HepG2 (cell line): Measurements from ENCODE around the gene WWP2. TPM values are rescaled to one million over a fixed set of nuclear protein-coding genes. Genes with fewer than 3 reads are reported as not detected.
A peak's percentile ranks its signal among the peaks of the same experiment; 100 is the strongest.

Experiments used
- ATAC-seq: fragments of 200-7000 bp; cut with Tn5 transposase; 3 replicates; pipeline ENCODE4 v1.9.1; 2020; ENCODE audit warnings: mild to moderate bottlenecking, moderate library complexity
- BruUV-seq: library from RNA; stranded (reverse); fragments of 400-500 nt; replicated peaks from 2 replicates; lab custom pipeline; 2021; lab: Mats Ljungman, UMichigan
- CTCF ChIA-PET: fragments of 300-600 bp; formaldehyde crosslinking; extraction: SDS; loops from one replicate; lab custom pipeline; 2021; ENCODE audit warnings: low total read pairs, inconsistent platforms, low intra/inter-chr PET ratio; lab: Yijun Ruan, JAX
- POLR2A ChIA-PET: fragments of 350-600 bp; sonication (Branson Sonifier 250); formaldehyde crosslinking; loops from one replicate; lab custom pipeline; 2020; ENCODE audit warnings: antibody characterized with exemption, inconsistent platforms; lab: Yijun Ruan, JAX
- DNase-seq: peaks from one replicate; pipeline ENCODE4 v3.0.0-alpha.2; 2015; ENCODE audit warnings: low spot score
- FAIRE-seq: peaks from 3 replicates; lab custom pipeline; 2011; peaks lifted over from hg19 to GRCh38; lab: Jason Lieb, UNC
- H2AFZ ChIP-seq: one replicate; pipeline ENCODE4 v1.6.1; 2011; ENCODE audit warnings: low read length, inconsistent platforms
- H3K27ac ChIP-seq: fragments of 300-600 bp; 3 replicates; pipeline ENCODE4 v1.8.0; 2011; ENCODE audit warnings: mixed run types, mild to moderate bottlenecking, mixed read lengths, low read length, inconsistent platforms; ENCODE audit not compliant: insufficient read depth; ENCODE audit errors: extremely low read length
- H3K27me3 ChIP-seq, 2 experiments: fragments of 200-600 bp in 1 of 2; 2 replicates in 1 of 2; 3 replicates in 1 of 2; pipeline versions ENCODE4 v1.6.0 to v1.8.0; 2011; ENCODE audit warnings: low read length in 2 of 2, mild to moderate bottlenecking in 2 of 2, moderate library complexity in 2 of 2, inconsistent platforms in 1 of 2; ENCODE audit not compliant: insufficient read depth in 2 of 2, control insufficient read depth in 1 of 2
- H3K36me3 ChIP-seq, 2 experiments: fragments of 200-600 bp in 1 of 2; replicated peaks in 1 of 2; 2 replicates in 1 of 2; 3 replicates in 1 of 2; pipeline versions ENCODE4 v1.5.1 to v1.8.0; 2011; ENCODE audit warnings: low read length in 2 of 2, inconsistent platforms in 1 of 2; ENCODE audit not compliant: insufficient read depth in 2 of 2, control insufficient read depth in 1 of 2
- H3K4me1 ChIP-seq: 2 replicates; pipeline ENCODE4 v1.5.1; 2012; ENCODE audit warnings: low read length, inconsistent platforms; ENCODE audit not compliant: insufficient read depth
- H3K4me2 ChIP-seq: 2 replicates; pipeline ENCODE4 v1.6.0; 2011; ENCODE audit warnings: low read depth, low read length, inconsistent platforms
- H3K4me3 ChIP-seq, 3 experiments: fragments of 200-600 bp in 1 of 3; sonication (generic), shearing (Covaris generic) in 1 of 3; replicated peaks in 1 of 3; 2 replicates each; pipeline ENCODE4 v1.5.1; 2011 to 2016; ENCODE audit warnings: low read length in 3 of 3, inconsistent platforms in 2 of 3, low read depth in 2 of 3, mild to moderate bottlenecking in 2 of 3, control low read depth in 1 of 3, mixed read lengths in 1 of 3; ENCODE audit not compliant: insufficient read depth in 1 of 3
- H3K79me2 ChIP-seq: one replicate; pipeline ENCODE4 v1.6.1; 2011; ENCODE audit warnings: low read length, inconsistent platforms; ENCODE audit not compliant: insufficient read depth
- H3K9ac ChIP-seq: 2 replicates; pipeline ENCODE4 v1.6.0; 2011; ENCODE audit warnings: mild to moderate bottlenecking, low read depth, low read length, inconsistent platforms; ENCODE audit not compliant: insufficient read depth
- H3K9me3 ChIP-seq: 2 replicates; pipeline ENCODE4 v1.5.1; 2012; ENCODE audit warnings: mild to moderate bottlenecking, low read length
- H4K20me1 ChIP-seq: 2 replicates; pipeline ENCODE4 v1.6.0; 2011; ENCODE audit warnings: inconsistent platforms, mild to moderate bottlenecking, low read length, moderate library complexity; ENCODE audit not compliant: insufficient read depth
- DR1 ChIP-seq: sonication (generic); formaldehyde crosslinking; IDR thresholded peaks from 2 replicates; pipeline ENCODE4 v1.8.0; 2021; ENCODE audit warnings: mild to moderate bottlenecking, missing genetic modification reagents, inconsistent platforms
- HNF1B ChIP-seq: sonication (generic); formaldehyde crosslinking; IDR thresholded peaks from 2 replicates; pipeline ENCODE4 v1.5.1; 2020; ENCODE audit warnings: mild to moderate bottlenecking, moderate library complexity, missing genetic modification reagents
- HOXA5 ChIP-seq: sonication (generic); formaldehyde crosslinking; IDR thresholded peaks from 2 replicates; pipeline ENCODE4 v1.4.0; 2020; ENCODE audit warnings: missing genetic modification reagents
- KLF16 ChIP-seq, 2 experiments: sonication (generic) in 1 of 2; formaldehyde crosslinking in 1 of 2; IDR thresholded peaks; 2 replicates each; pipeline versions ENCODE4 v1.6.1 to v1.8.0; 2016 to 2023; ENCODE audit warnings: missing genetic modification reagents in 2 of 2, missing compliant biosample characterization in 1 of 2
- MED1 ChIP-seq: sonication (generic); formaldehyde crosslinking; IDR thresholded peaks from 2 replicates; pipeline ENCODE4 v1.4.0; 2020; ENCODE audit warnings: missing genetic modification reagents
- MXI1 ChIP-seq: IDR thresholded peaks from 3 replicates; pipeline ENCODE4 v1.6.1; 2012; ENCODE audit warnings: low read depth, low read length, inconsistent platforms, borderline replicate concordance
- ZC3H4 ChIP-seq: sonication (generic); formaldehyde crosslinking; IDR thresholded peaks from 2 replicates; pipeline ENCODE4 v1.4.0; 2020; ENCODE audit warnings: missing genetic modification reagents, borderline replicate concordance
- ZNF510 ChIP-seq: sonication (generic); formaldehyde crosslinking; IDR thresholded peaks from 2 replicates; pipeline ENCODE4 v1.4.0; 2020; ENCODE audit warnings: low read depth, mild to moderate bottlenecking, missing genetic modification reagents
- ZNF770 ChIP-seq: sonication (generic); formaldehyde crosslinking; IDR thresholded peaks from 2 replicates; pipeline ENCODE4 v1.5.0; 2020; ENCODE audit warnings: mild to moderate bottlenecking, missing genetic modification reagents
- WGBS: methylation state at CpG from one replicate; pipeline ENCODE4 v1.1.6; 2017; ENCODE audit warnings: low lambda C conversion rate; 5-methylcytosine and 5-hydroxymethylcytosine counted together
- in situ Hi-C: cut with HindIII; loops from 2 replicates; pipeline ENCODE4 v1.10.0; 2017; ENCODE audit warnings: low pct_unique_long_range_greater_than_20kb; ENCODE audit not compliant: extremely low pct_ligation_motif_present
- intact Hi-C: fragments of 100-400 bp; cut with micrococcal nuclease; formaldehyde crosslinking; loops from one replicate; pipeline ENCODE4 v1.10.0; 2022; ENCODE audit not compliant: unreplicated experiment
- polyA plus RNA-seq, 8 experiments: library from polyadenylated mRNA; depleted of rRNA in 3 of 8; stranded (reverse) in 7 of 8; unstranded in 1 of 8; fragments of >200 nt; fragmentation: Illumina TruSeq in 4 of 8; extraction: Trizol in 4 of 8; gene quantifications; 2 replicates each; pipeline versions ENCODE4 v1.2.1 to v1.2.3, GENCODE V29; 2011 to 2016; ENCODE audit warnings: low read depth in 4 of 8, missing spikeins in 1 of 8, mixed read lengths in 1 of 8; ENCODE audit not compliant: insufficient read depth in 1 of 8
- total RNA-seq, 5 experiments: library from RNA; depleted of rRNA; stranded (reverse); fragments of >200 nt; fragmentation: Illumina TruSeq; extraction: Trizol; gene quantifications; 2 replicates each; pipeline ENCODE4 v1.2.3, GENCODE V29; 2016; ENCODE audit warnings: low read depth in 1 of 5

The WWP2 gene
- total and polyA plus RNA-seq, 2 of the 13 experiments (the other 11 are each of a cell fraction or from before 2014, with no cell fraction given) = 11.4 to 28.2 TPM

GRCh38 chr16:69727916-69728270 lies 34.2 kb upstream of the WWP2 start:
- BruUV-seq = no TSS peak
- Histone ChIP-seq H3K27ac (peak overlapping the region; percentile 87), H3K36me3 (no peaks in the 10 kb centered on the region), H3K9me3 (no peaks in the 10 kb centered on the region), H3K9ac (no peak overlapping the region), H4K20me1 (no peaks in the 10 kb centered on the region), H3K79me2 (peaks cover 41% of the 10 kb centered on the region), H2AFZ (no peak overlapping the region), H3K27me3 (no peaks in the 10 kb centered on the region), H3K4me3 (peak overlapping the region in 1 of 3 experiments; percentile 72; a peak in 2 of 6 replicates), H3K4me1 (peaks cover 57% of the 10 kb centered on the region), H3K4me2 (peak overlapping the region; percentile 97)
- DNase-seq (no peak), ATAC-seq (no peak), FAIRE-seq (no peak)
- WGBS = 89% methylated on average over 5 of the region's 5 CpGs
- ChIA-PET CTCF (no interaction called here), POLR2A (interaction anchor here (1.0 to 10.0 kb wide), 3 partner anchors 9 to 24 kb away, joined by 5 to 211 read pairs (median 19); partner anchors contain the start of gene NOB1)
- intact Hi-C loops = no loop called here
- in situ Hi-C loops = no loop called here
- TF ChIP-seq MED1 (CRISPR knock-in tag) = peak; percentile 31; the same call in 1 of the 2 replicates
- no peak for TF ChIP-seq ZNF510 (CRISPR knock-in tag)
- no peak for TF ChIP-seq MXI1
- TF ChIP-seq ZC3H4 = 0 out of 2 replicates have a peak, but pooled peaks have one; percentile 11
- 0 out of 4 replicates have a peak, but pooled peaks of 1 of the 2 experiments have one; percentile 25 for TF ChIP-seq KLF16 (CRISPR knock-in tag; IDR thresholded peaks at IDR 0.05)
- 0 out of 2 replicates have a peak, but pooled peaks have one; percentile 9 for TF ChIP-seq HNF1B (CRISPR knock-in tag)
- no peak for TF ChIP-seq DR1 (CRISPR knock-in tag)
- 0 out of 2 replicates have a peak, but pooled peaks have one; percentile 38 for TF ChIP-seq ZNF770 (CRISPR knock-in tag)
- TF ChIP-seq HOXA5 (CRISPR knock-in tag) = 0 out of 2 replicates have a peak, but pooled peaks have one; percentile 14
